ENCODE results near the gene CATSPERD. TPM values are rescaled to one million over a fixed set of nuclear protein-coding genes. Genes with fewer than 3 reads are reported as not detected.

Gene CATSPERD
- total RNA-seq (2022; extraction: Qiagen RNA extraction; ENCODE audit: low read depth) = not detected in 5 replicates

DNA sequence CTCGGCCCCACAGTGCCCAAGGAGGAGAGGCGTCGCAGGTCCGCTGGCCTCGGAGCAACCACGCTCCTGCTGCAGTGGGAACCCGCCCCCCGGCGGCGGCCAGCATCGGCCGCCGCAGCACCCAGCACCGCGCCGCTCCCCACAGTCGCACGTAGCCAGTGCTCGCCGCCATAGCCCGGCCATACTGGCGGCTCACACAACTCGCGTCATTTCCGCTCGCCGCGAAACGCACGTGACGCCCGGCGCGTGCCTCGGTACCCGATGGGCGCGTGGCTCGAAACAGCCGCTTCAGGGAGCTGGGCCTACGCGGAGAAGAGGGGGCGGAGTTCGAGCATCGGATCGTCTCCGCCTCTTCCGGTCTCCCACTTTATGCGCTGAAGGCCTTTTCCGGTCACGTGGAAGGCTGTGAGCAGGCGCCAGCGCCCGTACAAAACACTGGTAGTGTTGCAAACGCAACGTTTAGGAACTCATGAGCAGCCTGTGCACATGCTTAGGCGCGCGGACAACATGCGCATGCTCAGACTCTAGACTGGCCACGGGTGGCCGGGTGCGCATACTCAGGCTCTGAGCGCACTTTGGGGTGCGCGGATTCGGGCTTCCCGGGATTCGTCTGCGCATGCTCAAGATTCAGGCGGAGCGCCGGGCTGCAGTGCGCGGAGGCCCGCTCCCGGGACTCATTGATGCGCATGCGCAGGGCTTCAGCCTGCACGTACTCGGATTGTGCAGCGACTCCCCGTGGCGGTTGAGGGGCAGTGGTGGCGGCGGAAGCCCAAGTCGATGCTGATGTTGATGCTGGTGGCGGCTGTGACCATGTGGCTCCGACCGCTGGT, at the start of gene CATSPERD, which contains the start of gene LONP1:
CATSPERD (plus strand) TSS at position 677 of the 830 bp plus-strand sequence; CDS start at position 778, 101 bp downstream.
LONP1 (minus strand) TSS at position 186 of the 830 bp plus-strand sequence; CDS start at position 172, 14 bp downstream.

DNA sequence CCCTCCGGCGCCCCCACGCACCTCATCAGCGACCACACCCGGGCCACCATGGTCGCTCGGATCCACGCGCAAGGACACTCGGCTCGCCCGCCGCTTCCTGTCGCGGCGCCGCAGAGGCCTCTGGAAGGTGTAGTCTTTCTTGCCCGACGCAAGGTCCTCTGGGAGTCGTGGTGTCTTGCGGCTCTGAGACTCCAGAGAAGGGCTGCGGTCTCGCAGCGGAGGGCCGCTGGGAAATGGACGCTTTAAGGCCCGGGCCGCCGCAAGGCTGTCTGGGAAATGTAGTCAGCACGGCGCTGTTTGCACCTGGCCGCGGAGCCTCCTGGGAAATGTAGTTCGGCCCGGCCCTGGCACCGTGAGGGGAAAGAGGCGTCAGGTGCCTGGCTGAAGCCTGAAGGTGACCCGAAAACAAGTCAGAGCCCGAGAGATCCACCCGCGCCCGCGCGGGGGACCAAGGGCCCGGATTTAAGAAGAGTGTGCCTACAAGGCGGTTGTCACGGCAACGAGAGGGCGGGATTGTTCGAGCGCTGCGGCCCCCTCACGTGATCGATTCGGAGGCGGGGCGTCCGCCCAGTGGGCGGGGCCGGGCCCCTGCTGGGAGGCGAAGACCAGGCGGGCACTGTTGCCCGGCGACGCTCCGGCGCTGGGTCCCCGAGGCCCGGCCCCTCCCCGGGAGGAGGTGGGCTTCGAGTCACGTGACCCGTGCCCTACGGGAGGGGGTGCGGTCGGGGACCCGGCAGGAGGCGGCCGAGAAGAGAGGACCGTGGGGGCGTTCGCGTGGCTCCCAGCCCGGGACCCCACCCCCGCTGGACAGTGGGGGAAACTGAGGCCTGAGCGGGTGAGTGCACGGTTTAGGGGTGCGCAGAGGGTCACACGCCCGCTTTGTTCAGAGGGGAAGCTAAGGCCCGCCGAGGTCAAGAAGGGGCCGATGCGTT, 39.7 kb upstream of the CATSPERD start, which contains the start of the genes HSD11B1L and MICOS13:
HSD11B1L (plus strand) TSS at position 591 of the 932 bp plus-strand sequence. CDS start 3,806 bp downstream, outside the sequence.
MICOS13 (minus strand) TSS at position 80 of the 932 bp plus-strand sequence; CDS start at position 50, 30 bp downstream.

DNA sequence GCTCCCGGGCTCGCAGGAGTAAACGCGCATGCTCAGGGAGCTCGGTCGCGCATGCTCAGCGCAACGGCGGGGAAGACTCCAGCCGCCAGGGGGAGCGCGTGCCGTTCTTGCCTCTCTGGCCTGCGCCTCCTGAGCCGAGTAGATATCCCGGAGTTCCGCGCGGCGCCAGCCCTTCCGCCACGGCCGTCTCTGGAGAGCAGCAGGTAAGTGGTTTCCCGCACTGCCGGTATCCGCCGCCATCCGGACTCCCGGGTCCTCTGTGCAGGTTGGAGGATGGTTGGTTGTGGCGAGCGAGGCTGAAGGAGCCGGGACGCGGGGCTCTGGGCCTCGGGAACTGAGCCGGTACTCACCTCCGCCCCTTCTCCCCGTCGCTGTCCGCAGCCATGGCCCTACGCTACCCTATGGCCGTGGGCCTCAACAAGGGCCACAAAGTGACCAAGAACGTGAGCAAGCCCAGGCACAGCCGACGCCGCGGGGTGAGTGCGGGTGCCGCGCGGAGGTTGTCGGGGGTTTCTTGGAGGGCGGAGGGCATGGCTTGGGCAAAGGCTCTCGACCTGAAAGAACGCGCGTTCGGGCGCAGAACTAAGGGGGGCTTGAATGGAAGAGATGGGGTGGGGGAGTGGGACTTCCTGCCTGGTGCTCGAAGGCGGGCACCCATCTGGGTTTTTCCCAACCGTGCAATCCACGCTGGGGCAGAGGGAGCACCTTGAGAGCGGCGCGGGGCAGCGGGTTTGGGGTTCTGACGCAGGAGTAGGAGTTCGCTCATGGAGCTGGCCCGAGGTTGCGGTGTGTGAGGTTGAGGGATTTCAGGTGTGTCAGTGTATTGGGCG, 30.1 kb upstream of the CATSPERD start, which contains the start of gene RPL36:
RPL36 (plus strand) TSS at position 171 of the 830 bp plus-strand sequence; CDS start at position 384, 213 bp downstream.

DNA sequence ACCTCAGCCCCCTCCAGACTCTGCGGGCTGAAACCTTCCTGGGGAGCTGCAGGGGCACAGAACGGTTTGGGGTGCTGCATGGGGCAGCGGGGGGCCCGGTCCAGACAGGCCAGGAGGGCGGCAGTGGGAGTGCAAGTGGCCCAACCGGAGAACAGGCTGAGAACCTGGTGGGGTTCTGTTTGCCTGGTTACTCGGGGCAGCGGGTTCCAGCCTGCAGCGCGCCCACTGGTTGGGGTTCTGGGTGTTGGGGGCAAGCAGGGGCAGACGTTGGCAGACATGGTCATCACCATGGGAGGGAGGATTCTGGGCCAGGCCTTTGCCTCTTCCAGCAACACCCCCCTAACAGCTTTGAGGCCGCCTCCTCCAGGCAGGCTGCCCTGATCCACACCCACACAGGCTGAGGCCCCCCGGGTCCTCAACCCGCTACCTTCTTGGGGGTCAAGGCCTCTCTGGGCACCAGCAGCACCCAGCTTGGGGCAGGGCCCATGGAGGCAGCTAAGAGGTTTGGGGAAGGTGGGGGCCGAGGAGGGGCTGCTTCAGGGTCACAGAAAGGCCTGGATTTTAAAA, 64.2 kb downstream of the CATSPERD start, which contains the start of gene PRR22:
PRR22 (minus strand) TSS at position 166 of the 567 bp plus-strand sequence; CDS start at position 80, 86 bp downstream.

DNA sequence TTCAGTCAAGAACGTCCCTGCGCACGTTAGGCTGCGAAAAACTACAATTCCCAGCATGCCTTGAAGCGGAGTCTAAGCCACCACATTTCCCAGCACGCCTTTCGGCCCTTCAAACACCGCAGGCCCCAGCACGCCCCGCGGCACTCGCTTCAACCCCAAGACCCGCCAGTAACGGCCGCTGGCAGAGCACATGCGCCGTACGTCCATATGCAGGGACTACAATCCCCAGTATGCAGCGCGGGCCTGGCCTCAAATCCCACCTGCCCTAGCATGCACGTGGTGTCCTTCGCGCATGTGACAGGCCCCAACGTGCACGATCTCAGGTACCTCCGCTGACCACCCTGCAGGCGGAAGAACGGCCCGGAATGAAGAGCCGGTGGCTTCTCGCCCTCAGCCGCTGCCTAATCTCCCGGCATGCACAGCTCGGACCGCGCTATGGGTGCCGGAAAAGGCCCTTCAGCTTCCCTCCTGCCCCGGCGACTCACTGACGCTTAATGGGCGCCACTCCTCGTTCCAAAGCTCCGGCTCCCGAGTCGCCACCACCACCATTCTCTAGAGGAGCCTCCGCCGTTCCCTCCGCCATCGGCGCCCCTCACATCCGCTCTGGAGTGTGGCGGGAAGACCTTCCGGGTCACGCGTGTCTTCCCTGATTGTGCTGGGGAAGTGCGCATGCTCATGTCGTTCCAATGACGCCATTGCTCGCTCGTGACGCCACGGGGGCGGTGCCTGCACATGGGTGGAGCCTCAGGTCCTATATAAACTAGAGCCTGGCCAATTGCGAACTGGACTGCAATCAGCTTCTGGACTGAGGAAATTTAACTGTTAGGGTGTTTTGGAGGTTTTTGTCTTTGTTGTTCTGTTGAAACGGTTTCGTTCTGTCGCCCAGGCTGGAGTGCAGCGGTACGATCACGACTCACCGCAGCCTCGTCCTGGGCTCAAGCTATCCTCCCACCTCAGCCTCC, 70.4 kb downstream of the CATSPERD start, which contains the start of gene DUS3L:
DUS3L (minus strand) TSS at position 605 of the 962 bp plus-strand sequence; CDS start at position 583, 22 bp downstream.

DNA sequence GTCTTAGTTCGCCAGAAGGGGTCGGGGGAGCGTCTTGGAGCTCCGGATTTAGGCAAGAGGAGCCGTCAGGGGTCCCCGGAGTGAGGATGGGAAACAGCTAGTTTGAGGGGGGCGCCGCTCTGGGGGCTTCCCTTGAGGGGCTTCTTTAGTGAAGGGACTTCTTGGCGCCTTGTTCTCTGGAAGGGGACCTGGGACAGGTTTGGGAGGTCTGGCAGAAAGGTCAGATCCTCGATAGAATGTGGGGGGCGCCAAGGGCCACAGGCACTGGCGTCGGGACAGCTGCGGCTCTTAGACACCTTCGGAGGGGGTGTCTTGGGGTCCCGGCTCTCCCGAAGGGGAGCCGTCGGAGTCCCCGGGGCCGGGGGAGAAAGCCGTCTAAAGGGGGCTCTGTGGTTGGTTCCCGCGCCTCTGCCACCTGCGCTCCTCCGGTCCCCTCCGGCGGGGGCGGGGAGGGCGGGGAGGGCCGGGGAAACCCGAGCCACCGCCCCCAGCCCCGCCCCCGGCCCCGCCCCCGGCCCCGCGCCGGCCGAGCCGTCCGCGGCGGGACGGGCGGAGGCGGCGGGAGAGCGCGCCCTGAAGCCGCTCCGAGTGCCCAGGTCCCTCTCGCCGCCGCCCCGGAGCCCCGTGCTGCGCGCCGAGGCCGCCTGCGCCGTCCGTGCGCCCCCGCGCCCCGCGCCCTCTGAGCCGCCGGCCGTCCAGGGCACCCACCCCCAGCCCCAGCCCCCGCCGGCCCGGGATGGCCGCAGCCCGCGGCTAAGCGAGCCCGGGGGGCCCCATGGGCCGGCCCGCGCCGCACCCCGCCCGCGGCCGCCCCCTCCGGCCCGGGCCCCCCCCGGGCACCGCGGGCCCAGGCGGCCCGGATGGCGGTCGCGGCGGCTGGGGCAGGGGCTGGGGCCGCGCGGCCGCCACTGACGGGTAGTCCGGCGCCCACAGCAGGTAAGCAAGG, 84.4 kb downstream of the CATSPERD start, which contains the start of gene NRTN:
NRTN (plus strand) TSS at position 552 of the 946 bp plus-strand sequence. CDS start 19,099 bp downstream, outside the sequence.

Other genes with a start within 250 kb of the CATSPERD start
- 1.6 to 3.4 TPM (median 2.2 TPM) in 5 replicates for gene TINCR, start 152.7 kb upstream of the CATSPERD start, total RNA-seq (2022; extraction: Qiagen RNA extraction; ENCODE audit: low read depth)
- 33.4 to 43.4 TPM (median 39.0 TPM) in 5 replicates for gene SAFB2, start 97.9 kb upstream of the CATSPERD start, total RNA-seq (2022; extraction: Qiagen RNA extraction; ENCODE audit: low read depth)
- gene SAFB, start 97.6 kb upstream of the CATSPERD start, total RNA-seq (2022; extraction: Qiagen RNA extraction; ENCODE audit: low read depth) = 52.6 to 64.8 TPM (median 61.8 TPM) in 5 replicates
- gene MICOS13, start 40.1 kb upstream of the CATSPERD start, total RNA-seq (2022; extraction: Qiagen RNA extraction; ENCODE audit: low read depth) = 47.2 to 69.6 TPM (median 61.4 TPM) in 5 replicates
- 3.4 to 5.3 TPM (median 3.9 TPM) in 5 replicates for gene HSD11B1L, start 39.6 kb upstream of the CATSPERD start, total RNA-seq (2022; extraction: Qiagen RNA extraction; ENCODE audit: low read depth)
- gene RPL36, start 30.3 kb upstream of the CATSPERD start, total RNA-seq (2022; extraction: Qiagen RNA extraction; ENCODE audit: low read depth) = 726 to 796 TPM (median 738 TPM) in 5 replicates
- gene LONP1, start 491 bp upstream of the CATSPERD start, total RNA-seq (2022; extraction: Qiagen RNA extraction; ENCODE audit: low read depth) = 52.8 to 65.6 TPM (median 60.4 TPM) in 5 replicates
- 2.1 to 3.2 TPM (median 2.6 TPM) in 5 replicates for gene PRR22, start 64.1 kb downstream of the CATSPERD start, total RNA-seq (2022; extraction: Qiagen RNA extraction; ENCODE audit: low read depth)
- gene DUS3L, start 70.5 kb downstream of the CATSPERD start, total RNA-seq (2022; extraction: Qiagen RNA extraction; ENCODE audit: low read depth) = 27.4 to 33.9 TPM (median 30.2 TPM) in 5 replicates
- gene NRTN, start 84.4 kb downstream of the CATSPERD start, total RNA-seq (2022; extraction: Qiagen RNA extraction; ENCODE audit: low read depth) = 0.46 to 0.94 TPM (median 0.64 TPM) in 5 replicates
- gene FUT6, start 119.1 kb downstream of the CATSPERD start, total RNA-seq (2022; extraction: Qiagen RNA extraction; ENCODE audit: low read depth) = not detected in 5 replicates
- gene FUT3, start 130.8 kb downstream of the CATSPERD start, total RNA-seq (2022; extraction: Qiagen RNA extraction; ENCODE audit: low read depth) = 0.07 to 0.14 TPM in 2 of 5 replicates, not detected in the others
- 0.11 TPM in 1 of 5 replicates, not detected in the others for gene FUT5, start 149.9 kb downstream of the CATSPERD start, total RNA-seq (2022; extraction: Qiagen RNA extraction; ENCODE audit: low read depth)
- gene NDUFA11, start 183.2 kb downstream of the CATSPERD start, total RNA-seq (2022; extraction: Qiagen RNA extraction; ENCODE audit: low read depth) = 248 to 285 TPM (median 265 TPM) in 5 replicates
- gene VMAC, start 184.2 kb downstream of the CATSPERD start, total RNA-seq (2022; extraction: Qiagen RNA extraction; ENCODE audit: low read depth) = 0.36 to 0.94 TPM (median 0.60 TPM) in 5 replicates
- gene CAPS, start 193.6 kb downstream of the CATSPERD start, total RNA-seq (2022; extraction: Qiagen RNA extraction; ENCODE audit: low read depth) = 0.64 to 1.3 TPM (median 1.0 TPM) in 5 replicates